GM18508 (cell line): ENCODE data around the gene RSPH6A.

Source experiments
- ATAC-seq: cut with Tn5 transposase; IDR thresholded peaks from one replicate; pipeline ENCODE4 v1.9.1; 2021; ENCODE audit warnings: moderate number of reproducible peaks; ENCODE audit not compliant: insufficient read depth, unreplicated experiment

The RSPH6A gene

GRCh38 chr19:45825917-45826893, 11.1 kb upstream of the RSPH6A start:
- no peak for ATAC-seq

DNA sequence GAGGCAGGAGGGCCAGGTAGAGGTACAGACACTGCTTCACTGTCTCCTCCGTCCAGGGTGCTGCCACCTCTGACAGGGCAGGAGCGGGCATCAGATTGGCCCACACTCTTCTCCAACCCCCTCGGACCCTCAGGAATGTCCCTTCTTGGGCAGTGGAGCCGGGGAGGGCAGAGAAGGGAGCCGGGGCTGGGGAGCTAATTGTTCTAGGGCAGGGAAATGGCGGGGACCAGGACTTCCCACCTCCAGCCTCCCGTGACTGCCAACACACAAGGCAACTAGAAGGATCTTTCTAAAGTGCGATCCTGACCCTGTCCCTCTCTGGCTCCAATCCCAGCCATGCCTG, 10.1 kb upstream of the RSPH6A start:
- ATAC-seq, result no peak

- ATAC-seq, result no peak
Observed at GRCh38 chr19:45824531-45825262, 9.6 kb upstream of the RSPH6A start.

DNA sequence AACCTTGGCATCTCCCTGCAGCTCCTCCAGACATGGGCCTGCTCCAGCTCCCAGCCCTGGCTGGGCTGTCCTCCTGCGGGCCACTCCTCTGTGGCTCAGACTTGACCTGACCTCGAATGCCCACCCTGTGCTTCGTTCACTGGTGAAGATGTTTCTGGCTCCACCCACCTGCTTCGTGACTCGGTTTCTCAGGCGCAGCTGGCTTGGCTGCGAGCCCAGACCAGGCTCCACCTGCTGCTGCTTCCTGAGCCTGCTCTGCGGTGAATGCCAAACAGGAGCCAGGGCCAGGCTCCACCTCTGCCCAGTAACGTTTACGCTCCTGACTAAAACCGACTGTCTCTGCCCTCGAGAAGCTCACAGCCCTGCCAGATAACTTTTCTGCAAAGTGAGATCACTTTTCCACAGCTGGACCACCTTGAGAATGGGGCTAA, 8.9 kb upstream of the RSPH6A start:
- ATAC-seq, result no peak

GRCh38 chr19:45823182-45823581, 8.1 kb upstream of the RSPH6A start:
- ATAC-seq, result no peak

- ATAC-seq, result no peak
Observed at GRCh38 chr19:45822716-45823115, 7.6 kb upstream of the RSPH6A start.

DNA sequence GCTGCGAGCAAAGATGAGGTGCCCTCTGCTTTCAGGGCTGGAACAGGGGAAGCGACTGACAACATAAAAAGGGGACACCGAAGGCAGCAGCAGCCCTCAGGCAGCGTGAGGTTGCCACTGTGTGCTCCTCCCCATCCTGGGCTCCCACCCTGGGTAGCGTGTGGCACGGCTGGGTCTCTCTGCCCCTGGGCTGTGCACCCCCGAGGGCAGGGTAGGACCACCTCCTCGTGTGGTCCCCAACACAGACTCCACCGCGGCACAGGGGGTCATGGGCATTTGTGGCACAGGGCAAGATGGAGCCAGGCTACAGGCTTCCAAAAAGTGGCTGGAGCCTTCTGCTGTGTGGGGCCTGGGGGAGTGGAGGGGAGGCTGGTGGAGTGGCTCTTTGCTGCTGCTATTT, 6.5 kb upstream of the RSPH6A start:
- ATAC-seq, result no peak

DNA sequence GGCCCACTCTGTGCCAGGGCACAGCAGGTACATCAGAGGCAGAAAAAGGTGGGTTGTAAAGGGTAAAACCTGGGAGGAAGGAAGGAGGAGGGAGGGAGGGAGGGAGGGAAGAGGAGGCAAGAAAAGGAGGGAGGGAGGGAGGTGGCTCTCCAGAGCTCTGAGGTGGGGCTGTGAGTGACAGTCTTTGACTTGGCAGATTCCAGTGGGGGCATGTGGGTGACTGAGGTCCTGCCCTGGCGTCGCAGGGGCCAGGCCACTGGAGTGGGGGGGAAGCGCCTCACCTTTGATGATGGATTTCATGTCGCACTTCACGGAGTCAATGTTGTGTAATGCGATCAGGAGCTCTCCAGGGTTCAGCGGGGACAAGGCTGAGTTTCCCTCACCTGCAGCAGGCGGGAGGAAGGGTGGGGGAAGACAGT, 6.0 kb upstream of the RSPH6A start:
- no peak for ATAC-seq

DNA sequence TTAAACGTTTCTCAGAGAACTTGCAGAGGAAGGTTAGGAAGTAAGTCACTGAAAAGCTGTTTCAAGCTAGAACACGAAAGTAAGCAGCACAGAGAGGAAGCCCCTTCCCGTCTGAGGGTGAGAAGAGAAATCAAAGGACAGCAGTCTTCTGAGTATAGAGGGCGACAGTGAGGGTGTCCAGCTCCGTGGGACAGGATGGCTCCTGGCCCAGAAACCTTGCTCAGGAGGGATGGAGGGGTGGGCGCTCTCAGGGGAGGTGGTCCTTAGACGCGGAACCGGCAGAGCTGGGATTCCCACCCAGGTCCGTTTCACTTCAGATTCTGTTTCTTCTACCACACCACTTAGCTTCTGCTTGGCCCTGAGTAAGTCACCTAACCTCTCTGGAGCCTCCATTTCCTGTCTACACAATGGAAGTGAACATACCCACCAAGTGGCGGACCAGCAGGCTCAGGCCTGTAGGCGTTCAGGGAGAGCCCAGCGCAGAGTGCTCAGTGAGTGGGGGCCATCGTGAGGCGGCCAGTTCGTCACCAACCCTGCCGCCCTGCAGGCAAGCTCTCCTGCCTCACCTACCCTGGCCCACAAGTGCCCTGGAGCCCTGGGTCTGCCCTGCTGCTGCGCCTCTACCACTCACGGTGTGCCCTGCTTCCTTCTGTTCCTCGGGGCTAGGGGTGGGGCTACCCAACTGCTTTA, 5.5 kb upstream of the RSPH6A start:
- ATAC-seq, result no peak

GRCh38 chr19:45819769-45820168, 4.7 kb upstream of the RSPH6A start:
- ATAC-seq, result no peak

DNA sequence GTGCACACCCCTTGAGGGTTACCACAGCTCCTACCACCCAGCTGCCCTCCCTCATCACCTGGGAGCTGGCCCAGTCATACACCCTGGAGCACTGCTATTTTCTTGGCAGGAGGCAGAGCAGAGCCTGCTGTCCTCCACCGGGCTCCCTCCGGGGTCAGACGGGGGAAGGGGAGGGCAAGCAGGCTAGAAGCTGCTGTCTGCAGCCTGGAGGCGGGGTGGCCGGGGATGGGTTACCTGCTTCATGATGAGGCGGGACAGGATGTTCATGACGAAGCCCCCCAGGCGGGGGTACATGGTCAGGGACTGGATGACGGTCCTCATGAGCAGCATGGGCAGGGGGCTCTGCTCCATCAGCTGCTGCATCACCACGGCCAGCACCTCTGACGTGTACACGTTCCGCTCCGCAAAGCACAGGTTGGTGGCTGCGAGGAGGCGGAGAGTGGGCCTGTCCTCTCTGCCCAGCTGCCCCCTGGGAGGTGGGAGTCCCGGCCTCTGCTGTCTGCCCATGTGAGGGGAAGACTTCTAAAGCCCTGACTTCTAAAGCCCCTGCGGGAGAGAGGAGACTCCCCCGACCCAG, 2.7 kb upstream of the RSPH6A start:
- ATAC-seq, result no peak

- ATAC-seq, result peak; percentile 65
Observed at GRCh38 chr19:45817010-45817724, 2.1 kb upstream of the RSPH6A start.

DNA sequence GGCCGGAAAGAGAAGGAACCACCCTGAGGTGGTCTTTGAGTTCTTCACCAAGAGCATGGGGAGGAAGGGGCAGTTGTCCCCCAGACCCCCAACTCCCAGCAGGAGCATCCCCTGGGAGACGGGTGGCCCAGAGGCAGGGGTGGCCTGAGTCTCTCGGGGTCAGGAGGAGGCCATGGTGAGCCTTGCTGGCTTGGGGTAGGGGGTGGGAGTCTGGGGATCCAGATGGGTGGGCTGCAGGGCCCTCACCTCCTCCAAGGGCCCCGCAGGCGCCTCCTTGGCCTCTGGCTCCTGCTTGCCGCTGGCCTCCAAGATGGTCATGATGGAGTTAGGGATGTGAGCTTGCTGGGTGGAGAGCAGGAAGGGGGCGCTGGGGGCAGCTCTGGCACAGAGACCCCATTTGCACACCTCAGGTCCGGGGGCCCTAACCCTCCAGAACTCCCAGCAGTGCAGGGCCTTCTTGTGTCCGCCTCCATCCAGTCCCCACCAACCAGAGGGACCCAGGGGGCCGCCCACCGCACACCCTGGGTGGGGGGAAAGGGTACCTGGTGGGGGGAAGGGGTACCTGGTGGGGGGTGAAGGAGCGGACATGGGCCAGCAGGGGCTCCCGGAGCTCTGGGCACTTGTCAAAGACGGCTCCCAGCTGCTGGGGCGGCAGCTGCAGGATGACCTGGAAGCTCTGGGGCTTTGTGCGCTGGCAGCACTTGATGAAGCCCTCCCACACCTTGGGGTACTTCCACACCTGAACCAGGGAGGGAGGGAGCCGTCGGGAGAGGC, 1.3 kb upstream of the RSPH6A start:
- no peak for ATAC-seq

DNA sequence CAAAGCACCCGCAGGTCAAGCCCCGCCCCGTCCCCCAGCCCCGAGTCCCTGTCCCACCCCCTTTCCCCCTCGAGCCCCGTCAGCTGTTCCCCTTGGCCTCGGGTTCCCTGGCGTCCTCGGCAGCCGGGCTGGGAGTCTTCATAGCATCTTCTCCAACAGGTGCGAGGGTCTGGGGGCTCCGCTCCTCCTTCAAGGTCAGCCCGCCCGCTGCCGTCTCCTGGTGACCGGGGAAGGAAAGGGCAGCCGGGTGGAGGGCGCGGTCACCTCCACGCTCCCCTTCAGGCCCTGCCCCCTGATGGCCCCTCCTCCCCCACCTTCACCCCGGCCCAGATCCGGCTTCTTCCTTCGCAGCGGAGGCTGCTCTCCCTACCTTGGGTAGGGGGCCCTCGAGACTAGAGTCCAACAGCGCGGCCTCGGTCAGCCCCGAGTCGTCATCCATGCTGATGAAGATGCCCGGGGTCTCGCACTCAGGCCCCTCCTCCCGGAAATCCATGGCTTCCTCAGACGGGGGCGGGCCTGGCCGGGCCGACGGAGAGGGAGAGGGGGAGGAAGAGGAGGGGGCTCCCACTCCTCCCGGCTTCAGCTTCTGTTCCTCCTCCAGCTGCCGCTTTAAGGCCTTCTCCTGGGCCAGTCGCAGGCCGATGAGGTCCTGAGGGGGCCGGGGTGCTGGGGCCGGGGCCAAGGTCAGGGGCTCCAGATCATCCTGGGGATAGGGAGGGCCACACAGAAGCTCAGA, 541 bp upstream of the RSPH6A start:
- no peak for ATAC-seq

DNA sequence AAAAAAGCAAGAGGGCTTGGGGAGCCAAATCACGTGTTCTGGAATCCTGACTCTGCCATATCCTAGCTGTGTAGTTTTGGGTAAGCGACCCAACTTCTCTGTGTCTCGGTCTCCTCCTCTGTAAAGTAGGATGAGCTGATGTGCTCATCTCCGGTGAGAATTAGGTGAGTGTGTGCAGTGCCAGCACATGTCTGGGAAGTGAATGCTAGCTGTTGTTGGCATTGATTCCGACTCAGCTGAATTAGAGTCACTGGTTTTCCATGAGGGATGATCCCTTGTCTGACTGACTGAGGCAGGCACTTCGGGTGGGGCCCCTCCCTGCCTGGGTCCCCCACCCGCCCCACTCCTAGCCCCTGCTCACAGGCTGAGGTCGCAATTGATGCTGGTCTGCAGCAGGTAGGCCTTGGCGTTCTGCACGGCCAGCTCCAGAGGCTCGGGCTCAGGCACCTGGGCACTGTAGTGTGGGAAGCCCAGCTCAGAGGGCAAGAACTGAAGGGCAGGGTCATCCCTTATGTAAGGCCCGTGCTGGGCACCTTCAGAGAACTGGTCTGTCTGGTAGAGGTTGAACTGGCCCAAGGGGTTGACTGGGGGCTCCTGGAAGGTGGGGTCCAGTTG, 835 bp downstream of the RSPH6A start:
- ATAC-seq, result no peak

DNA sequence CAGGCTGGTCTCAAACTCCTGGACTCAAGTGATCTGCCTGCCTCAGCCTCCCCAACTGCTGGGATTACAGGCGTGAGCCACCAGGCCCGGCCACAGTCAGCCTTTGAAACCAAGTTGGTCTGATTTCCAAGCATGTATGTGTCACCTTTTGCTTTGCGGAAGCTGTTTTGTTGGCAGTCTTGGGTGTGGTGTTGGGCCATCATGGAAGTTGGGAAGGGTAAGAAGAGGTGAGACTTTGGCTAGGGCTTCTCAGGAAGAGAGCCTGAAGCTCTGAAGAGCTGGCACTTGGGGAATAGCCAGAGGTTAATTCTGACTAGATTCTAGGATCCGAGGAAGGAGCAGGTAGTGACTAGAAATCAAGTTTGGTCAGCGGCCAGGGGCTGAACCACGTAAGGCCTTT, 2.8 kb downstream of the RSPH6A start:
- no peak for ATAC-seq

- no peak for ATAC-seq
Observed at GRCh38 chr19:45809643-45810159, 5.4 kb downstream of the RSPH6A start.

DNA sequence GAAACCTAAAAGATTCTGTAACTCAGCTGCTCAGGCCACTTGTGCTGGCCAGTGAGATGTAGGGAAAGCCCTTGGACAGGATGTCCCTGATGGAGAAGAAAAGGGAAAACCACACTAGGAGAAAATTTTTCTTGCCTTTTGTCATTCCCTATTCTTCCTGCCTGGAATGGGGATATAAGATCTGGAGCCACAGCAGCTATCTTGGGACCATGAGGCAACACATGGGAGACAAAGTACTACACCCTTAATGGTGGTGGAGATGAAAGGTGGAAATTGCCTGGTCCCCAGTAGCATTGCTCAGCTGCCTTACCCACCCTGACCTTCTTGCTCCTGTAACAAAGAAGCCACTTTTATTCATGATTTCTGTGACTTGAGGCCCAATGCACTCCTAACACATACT, 9.4 kb downstream of the RSPH6A start:
- no peak for ATAC-seq
